ENCODE measurements around the gene BMPER. TPM values are rescaled to one million over a fixed set of nuclear protein-coding genes. Genes with fewer than 3 reads are reported as not detected.

The BMPER gene
- total RNA-seq, 1 experiment from 2014 or later: 0.50 TPM

DNA sequence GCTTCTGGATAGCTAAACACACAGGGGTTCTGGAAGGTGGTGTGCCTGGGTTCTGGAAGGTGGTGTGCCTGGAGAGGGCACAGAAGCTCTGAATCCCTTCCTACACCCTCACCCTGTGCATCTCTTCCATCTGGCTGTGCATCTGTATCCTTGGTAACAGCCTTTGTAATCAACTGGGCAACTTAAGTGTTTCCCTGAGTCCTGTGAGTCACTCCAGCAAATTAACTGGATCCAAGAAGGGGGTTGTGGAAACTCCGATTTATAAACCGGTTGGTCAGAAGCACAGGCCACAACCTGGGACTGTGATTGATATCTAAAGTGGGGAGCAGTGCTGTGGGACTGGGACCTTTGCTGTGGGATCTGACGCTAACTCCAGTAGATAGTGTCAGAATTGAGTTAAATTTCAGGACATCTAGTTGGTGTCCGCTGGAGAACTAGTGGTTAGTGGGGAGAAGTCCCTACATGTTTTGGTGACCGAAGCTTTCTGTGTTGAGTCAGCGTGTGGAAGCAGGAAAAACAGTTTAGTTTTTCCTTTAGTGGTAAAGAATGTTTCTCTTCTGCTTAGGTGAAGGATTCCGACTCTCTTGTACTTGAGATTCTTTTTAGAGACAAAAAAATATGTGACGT is 228.1 kb downstream of the BMPER start:
- Histone ChIP-seq H3K27ac (no peak overlapping the region), H3K4me3 (no peak overlapping the region), H3K36me3 (ENCODE audit: low read depth) (no peaks in the 10 kb centered on the region), H3K9me2 (ENCODE audit: insufficient read depth) (no peaks in the 10 kb centered on the region), H3K27me3 (ENCODE audit: insufficient read depth, low read depth) (peaks cover under 1% of the 10 kb centered on the region; the same call in 1 of the 2 replicates), H3K4me2 (no peak overlapping the region), H4K20me1 (ENCODE audit: insufficient read depth) (no peaks in the 10 kb centered on the region), H3K9me3 (ENCODE audit: insufficient read depth, low read depth) (no peaks in the 10 kb centered on the region), H3K79me2 (ENCODE audit: low read depth) (no peaks in the 10 kb centered on the region), H3K4me1 (replicated peaks; ENCODE audit: insufficient read depth) (no peaks in the 10 kb centered on the region), H3F3A (ENCODE audit: insufficient read depth, low read depth) (no peaks in the 10 kb centered on the region), H2AFZ (no peak overlapping the region)
- no TSS peak for BruUV-seq (replicated peaks)
- CTCF ChIA-PET: no interaction called here
- DNase-seq: no peak
- intact Hi-C loops (cut with micrococcal nuclease; ENCODE audit: unreplicated experiment): no loop called here
- POLR2A ChIA-PET (ENCODE audit: unreplicated experiment): no interaction called here
- TF ChIP-seq EZH2 (IDR thresholded peaks at IDR 0.05; ENCODE audit: low read depth): no peak
- TF ChIP-seq, protein P1, sequence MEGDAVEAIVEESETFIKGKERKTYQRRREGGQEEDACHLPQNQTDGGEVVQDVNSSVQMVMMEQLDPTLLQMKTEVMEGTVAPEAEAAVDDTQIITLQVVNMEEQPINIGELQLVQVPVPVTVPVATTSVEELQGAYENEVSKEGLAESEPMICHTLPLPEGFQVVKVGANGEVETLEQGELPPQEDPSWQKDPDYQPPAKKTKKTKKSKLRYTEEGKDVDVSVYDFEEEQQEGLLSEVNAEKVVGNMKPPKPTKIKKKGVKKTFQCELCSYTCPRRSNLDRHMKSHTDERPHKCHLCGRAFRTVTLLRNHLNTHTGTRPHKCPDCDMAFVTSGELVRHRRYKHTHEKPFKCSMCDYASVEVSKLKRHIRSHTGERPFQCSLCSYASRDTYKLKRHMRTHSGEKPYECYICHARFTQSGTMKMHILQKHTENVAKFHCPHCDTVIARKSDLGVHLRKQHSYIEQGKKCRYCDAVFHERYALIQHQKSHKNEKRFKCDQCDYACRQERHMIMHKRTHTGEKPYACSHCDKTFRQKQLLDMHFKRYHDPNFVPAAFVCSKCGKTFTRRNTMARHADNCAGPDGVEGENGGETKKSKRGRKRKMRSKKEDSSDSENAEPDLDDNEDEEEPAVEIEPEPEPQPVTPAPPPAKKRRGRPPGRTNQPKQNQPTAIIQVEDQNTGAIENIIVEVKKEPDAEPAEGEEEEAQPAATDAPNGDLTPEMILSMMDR (conservative IDR thresholded peaks at IDR 0.05): no peak

DNA sequence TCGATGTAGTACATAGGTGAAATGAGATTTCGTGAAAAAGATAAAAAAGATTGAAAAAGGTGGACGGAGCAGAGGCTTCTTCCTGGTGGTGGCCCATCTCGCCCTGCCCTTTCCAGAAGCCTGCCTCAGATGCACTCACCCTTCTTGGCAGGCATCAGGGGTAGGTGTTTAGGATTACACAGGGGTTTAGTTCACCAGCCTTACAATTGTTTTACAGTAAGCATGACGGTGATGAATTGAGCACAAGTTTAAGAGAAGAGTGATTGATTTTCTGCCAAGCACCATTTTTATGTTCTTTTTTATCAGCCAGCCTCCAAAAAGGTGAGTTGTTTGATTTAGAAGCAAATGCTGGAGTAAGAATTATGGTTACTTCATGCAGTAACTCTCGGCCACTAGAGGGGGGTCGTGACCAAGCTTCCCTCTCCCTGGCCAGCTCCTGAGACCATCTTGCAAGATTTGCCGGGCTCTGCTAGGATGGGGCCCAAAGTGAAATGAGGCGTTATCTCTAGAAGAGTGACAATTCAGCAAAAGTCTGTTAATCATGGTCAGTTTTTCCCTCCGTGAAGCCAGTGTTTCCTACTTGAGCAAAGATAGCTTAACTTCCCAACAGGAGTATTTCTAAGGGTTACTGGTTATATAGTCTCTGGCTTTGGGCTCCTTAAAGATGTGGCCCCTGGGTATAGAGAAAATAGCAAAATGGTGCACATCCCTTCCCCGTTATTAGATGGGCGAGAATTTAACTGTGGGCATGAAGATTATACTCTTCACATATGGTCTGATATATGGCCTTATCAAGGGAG is 228.8 kb downstream of the BMPER start:
- DNase-seq: peak in 1 of 2 experiments; percentile 47
- Histone ChIP-seq H2AFZ (no peak overlapping the region), H3K79me2 (ENCODE audit: low read depth) (no peaks in the 10 kb centered on the region), H3K36me3 (ENCODE audit: low read depth) (no peaks in the 10 kb centered on the region), H3K4me1 (replicated peaks; ENCODE audit: insufficient read depth) (no peaks in the 10 kb centered on the region), H3F3A (ENCODE audit: insufficient read depth, low read depth) (no peaks in the 10 kb centered on the region), H3K4me2 (no peak overlapping the region), H3K9me2 (ENCODE audit: insufficient read depth) (0 out of 2 replicates have a peak, but pooled peaks cover 3% of the 10 kb centered on the region), H3K9me3 (ENCODE audit: insufficient read depth, low read depth) (no peaks in the 10 kb centered on the region), H3K27me3 (ENCODE audit: insufficient read depth, low read depth) (no peaks in the 10 kb centered on the region; the same call in 1 of the 2 replicates), H3K27ac (no peak overlapping the region), H4K20me1 (ENCODE audit: insufficient read depth) (no peaks in the 10 kb centered on the region), H3K4me3 (no peak overlapping the region)
- no TSS peak for BruUV-seq (replicated peaks)
- ChIA-PET POLR2A (ENCODE audit: unreplicated experiment) (no interaction called here), CTCF (interaction anchor here (0.7 to 1.1 kb wide), 2 partner anchors 462 to 1068 kb away, joined by 3 to 5 read pairs; no protein-coding TSS in a partner anchor)
- intact Hi-C loops (cut with micrococcal nuclease; ENCODE audit: unreplicated experiment): loop anchor here (1.0 kb wide), 1 partner anchor 296 kb away; no protein-coding TSS in a partner anchor
- TF ChIP-seq, protein P1 (conservative IDR thresholded peaks at IDR 0.05): peak; percentile 82
- no peak for TF ChIP-seq EZH2 (IDR thresholded peaks at IDR 0.05; ENCODE audit: low read depth)

DNA sequence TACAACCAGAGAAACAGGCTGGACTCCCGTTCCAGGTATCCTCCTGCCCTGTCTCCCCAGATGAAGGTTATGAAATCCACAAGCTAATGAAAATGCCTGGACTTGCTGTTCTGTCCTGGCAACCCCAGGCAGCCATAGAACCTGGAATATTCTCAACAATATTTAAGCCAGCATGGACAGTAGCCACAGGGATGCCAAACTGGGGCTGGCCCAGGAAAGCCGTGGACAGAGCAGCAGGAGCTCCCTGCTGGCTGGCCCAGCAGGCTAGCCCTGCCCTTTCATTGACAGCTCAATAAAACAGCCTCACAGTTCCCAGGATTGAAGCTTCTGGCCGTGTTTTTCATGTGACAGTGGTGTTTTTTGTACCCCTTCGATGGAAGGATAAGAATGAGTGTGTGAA is 230.6 kb downstream of the BMPER start:
- Histone ChIP-seq H4K20me1 (ENCODE audit: insufficient read depth) (no peaks in the 10 kb centered on the region), H3K9me3 (ENCODE audit: insufficient read depth, low read depth) (no peaks in the 10 kb centered on the region), H3K36me3 (ENCODE audit: low read depth) (no peaks in the 10 kb centered on the region), H3K9me2 (ENCODE audit: insufficient read depth) (0 out of 2 replicates have a peak, but pooled peaks cover 3% of the 10 kb centered on the region), H3K4me1 (replicated peaks; ENCODE audit: insufficient read depth) (no peaks in the 10 kb centered on the region), H3K4me2 (no peak overlapping the region), H3K79me2 (ENCODE audit: low read depth) (no peaks in the 10 kb centered on the region), H3K27me3 (ENCODE audit: insufficient read depth, low read depth) (peaks cover 5% of the 10 kb centered on the region; the same call in 1 of the 2 replicates), H3K27ac (no peak overlapping the region), H2AFZ (no peak overlapping the region), H3F3A (ENCODE audit: insufficient read depth, low read depth) (no peaks in the 10 kb centered on the region), H3K4me3 (no peak overlapping the region)
- ChIA-PET CTCF (no interaction called here), POLR2A (ENCODE audit: unreplicated experiment) (no interaction called here)
- no peak for DNase-seq
- intact Hi-C loops (cut with micrococcal nuclease; ENCODE audit: unreplicated experiment): no loop called here
- TF ChIP-seq EZH2 (IDR thresholded peaks at IDR 0.05; ENCODE audit: low read depth): no peak
- TF ChIP-seq, protein P1 (conservative IDR thresholded peaks at IDR 0.05): no peak
- no TSS peak for BruUV-seq (replicated peaks)
